B cell (primary cell): Measurements from ENCODE around the gene FOXL1.

ENCODE experiments used
- CTCF ChIP-seq: fragments of 200-600 bp; IDR thresholded peaks from one replicate; pipeline ENCODE4 v1.8.0; 2022; ENCODE audit warnings: antibody characterized with exemption, mild to moderate bottlenecking
- EZH2 ChIP-seq: IDR thresholded peaks from 2 replicates; pipeline ENCODE4 v1.6.1; 2012; ENCODE audit warnings: borderline replicate concordance, low read depth, mild to moderate bottlenecking, moderate library complexity, low read length; ENCODE audit not compliant: insufficient read depth, poor library complexity, severe bottlenecking

- no peak for TF ChIP-seq CTCF
- TF ChIP-seq EZH2: no peak
These were observed 11.2 kb upstream of the FOXL1 start for GRCh38 chr16:86566966-86567700.
